GM21423 (cell line): Measurements from ENCODE around the gene ZBTB38.
A peak's percentile ranks its signal among the peaks of the same experiment; 100 is the strongest.

Experiments
- ATAC-seq: cut with Tn5 transposase; IDR thresholded peaks from one replicate; pipeline ENCODE4 v1.9.1; 2021; ENCODE audit warnings: mild to moderate bottlenecking, moderate library complexity; ENCODE audit not compliant: unreplicated experiment

Gene ZBTB38, protein sequence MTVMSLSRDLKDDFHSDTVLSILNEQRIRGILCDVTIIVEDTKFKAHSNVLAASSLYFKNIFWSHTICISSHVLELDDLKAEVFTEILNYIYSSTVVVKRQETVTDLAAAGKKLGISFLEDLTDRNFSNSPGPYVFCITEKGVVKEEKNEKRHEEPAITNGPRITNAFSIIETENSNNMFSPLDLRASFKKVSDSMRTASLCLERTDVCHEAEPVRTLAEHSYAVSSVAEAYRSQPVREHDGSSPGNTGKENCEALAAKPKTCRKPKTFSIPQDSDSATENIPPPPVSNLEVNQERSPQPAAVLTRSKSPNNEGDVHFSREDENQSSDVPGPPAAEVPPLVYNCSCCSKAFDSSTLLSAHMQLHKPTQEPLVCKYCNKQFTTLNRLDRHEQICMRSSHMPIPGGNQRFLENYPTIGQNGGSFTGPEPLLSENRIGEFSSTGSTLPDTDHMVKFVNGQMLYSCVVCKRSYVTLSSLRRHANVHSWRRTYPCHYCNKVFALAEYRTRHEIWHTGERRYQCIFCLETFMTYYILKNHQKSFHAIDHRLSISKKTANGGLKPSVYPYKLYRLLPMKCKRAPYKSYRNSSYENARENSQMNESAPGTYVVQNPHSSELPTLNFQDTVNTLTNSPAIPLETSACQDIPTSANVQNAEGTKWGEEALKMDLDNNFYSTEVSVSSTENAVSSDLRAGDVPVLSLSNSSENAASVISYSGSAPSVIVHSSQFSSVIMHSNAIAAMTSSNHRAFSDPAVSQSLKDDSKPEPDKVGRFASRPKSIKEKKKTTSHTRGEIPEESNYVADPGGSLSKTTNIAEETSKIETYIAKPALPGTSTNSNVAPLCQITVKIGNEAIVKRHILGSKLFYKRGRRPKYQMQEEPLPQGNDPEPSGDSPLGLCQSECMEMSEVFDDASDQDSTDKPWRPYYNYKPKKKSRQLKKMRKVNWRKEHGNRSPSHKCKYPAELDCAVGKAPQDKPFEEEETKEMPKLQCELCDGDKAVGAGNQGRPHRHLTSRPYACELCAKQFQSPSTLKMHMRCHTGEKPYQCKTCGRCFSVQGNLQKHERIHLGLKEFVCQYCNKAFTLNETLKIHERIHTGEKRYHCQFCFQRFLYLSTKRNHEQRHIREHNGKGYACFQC (N-terminal part only)

DNA sequence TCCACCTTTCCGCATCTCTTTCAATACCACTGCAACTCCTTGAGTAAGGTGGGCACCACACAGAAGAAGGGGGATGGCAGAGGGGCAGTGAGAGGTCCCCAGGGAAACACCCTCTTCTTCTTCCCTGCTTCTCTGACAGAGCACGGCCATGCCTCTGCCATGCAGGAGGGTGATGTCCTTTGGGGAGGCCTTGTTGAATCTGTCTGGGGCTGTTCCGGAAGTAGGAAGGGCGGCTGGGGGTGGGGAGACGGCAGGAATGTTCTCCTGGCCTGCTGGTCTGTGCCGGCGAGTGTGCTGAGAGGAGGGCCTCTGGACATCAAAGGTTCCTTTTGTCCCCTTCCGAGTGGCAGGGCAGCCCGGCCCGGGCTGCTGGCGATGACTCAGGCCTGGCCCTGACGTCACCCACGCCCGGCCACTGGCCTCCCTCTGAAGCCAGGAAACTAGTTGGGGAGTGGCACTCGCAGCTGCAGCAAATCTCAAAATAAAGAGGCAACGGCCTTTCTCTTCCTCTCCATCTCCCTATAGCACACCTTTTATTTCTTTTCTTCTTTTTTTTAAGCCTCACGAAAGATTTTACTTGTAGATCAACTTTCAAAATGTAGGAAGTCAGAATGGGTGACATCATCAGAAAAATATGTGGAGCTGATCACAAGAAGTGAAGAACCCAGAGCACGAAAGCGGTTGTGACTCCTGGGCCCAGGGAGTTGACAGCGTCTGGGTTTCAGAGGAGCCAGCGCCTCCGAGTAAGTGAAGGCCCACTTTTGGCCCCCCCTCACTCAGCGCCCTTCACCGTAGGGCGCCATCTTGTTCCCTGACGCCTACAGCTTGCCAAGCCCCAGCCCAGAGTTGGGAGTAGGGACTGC, at the start of gene ZBTB38:
Gene ZBTB38, plus strand, starts transcription at position 443 of the 863 bp plus-strand sequence. CDS start 73,885 bp downstream, outside the sequence.
- no peak for ATAC-seq

DNA sequence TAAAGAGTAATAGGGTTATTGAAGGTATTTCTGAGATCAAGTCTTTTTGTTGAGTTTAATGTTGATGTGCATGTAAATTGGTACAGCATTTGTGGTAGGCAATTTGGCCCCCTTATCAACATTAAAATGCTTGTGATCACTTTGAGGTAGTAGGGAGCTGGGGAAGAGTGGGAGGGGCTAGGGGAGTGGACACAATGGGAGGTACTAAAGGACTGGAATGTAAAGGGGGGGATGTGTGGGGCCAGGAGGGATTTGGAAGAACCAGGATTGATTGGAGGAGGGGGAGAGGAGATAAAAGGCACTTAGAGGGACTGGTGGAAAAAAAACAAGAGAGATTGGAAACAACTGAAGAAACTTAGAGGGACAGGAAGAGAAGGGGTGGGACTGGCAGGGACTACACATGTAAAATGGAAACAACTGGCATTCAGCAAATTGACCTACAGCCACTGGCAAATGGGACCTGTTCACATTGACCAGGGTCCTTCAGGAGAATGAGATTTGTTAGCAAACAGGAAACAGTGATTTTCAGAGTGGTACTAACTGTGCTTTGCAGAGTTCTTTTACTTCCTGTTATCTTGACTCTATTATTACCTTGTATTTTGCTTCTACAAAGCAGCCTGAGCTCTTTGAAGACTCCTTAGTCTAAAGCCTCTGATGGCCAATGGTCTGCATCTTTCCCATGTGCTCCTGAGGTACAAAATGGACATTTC, 47.8 kb upstream of the ZBTB38 start:
- ATAC-seq = no peak

- no peak for ATAC-seq
Measured at GRCh38 chr3:141321109-141321497, 47.2 kb upstream of the ZBTB38 start.

DNA sequence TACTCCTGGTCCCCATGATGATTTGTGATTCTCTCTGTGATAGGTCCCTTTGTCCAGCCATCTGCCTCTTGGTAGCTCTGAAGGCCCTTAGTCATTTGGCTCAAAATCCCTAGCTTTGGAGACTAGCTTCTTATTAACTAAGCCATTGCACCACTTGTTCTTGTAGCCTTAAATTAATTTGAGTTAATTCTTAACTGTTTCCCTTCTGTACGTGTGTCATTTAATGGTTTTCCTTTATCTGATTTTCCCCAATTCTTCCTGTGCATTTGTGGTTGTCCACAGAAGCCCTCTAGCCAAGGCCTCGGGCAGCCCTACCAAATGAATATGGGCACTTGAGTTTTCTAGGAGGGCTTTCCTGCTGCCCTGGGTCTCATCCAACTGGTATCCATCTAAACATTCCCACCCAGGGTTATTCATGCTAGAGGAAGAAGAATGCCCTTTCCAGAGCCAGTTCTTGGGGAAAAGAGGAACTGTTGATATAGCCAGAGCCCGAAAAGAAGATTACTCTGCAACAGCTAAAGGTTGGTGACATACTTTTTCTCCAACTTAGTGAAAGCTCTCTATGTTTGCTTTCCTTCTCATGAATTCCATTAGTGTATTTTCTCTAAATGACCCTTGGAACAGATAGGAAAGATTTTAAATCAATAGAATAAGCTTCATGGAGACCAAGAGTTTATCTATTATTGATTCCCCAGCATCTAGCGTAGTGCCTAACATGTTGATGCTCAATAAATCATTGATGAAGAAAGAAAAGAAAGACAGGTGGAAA, 44.2 kb upstream of the ZBTB38 start:
- no peak for ATAC-seq

- no peak for ATAC-seq
Measured at GRCh38 chr3:141326123-141326522, 42.2 kb upstream of the ZBTB38 start.

GRCh38 chr3:141326626-141327025, 41.7 kb upstream of the ZBTB38 start:
- ATAC-seq = no peak

- ATAC-seq = peak; percentile 39
Measured at GRCh38 chr3:141328286-141329166, 39.8 kb upstream of the ZBTB38 start.

- ATAC-seq = no peak
Measured at GRCh38 chr3:141330235-141330634, 38.1 kb upstream of the ZBTB38 start.

- ATAC-seq = no peak
Measured at GRCh38 chr3:141330718-141331376, 37.5 kb upstream of the ZBTB38 start.

DNA sequence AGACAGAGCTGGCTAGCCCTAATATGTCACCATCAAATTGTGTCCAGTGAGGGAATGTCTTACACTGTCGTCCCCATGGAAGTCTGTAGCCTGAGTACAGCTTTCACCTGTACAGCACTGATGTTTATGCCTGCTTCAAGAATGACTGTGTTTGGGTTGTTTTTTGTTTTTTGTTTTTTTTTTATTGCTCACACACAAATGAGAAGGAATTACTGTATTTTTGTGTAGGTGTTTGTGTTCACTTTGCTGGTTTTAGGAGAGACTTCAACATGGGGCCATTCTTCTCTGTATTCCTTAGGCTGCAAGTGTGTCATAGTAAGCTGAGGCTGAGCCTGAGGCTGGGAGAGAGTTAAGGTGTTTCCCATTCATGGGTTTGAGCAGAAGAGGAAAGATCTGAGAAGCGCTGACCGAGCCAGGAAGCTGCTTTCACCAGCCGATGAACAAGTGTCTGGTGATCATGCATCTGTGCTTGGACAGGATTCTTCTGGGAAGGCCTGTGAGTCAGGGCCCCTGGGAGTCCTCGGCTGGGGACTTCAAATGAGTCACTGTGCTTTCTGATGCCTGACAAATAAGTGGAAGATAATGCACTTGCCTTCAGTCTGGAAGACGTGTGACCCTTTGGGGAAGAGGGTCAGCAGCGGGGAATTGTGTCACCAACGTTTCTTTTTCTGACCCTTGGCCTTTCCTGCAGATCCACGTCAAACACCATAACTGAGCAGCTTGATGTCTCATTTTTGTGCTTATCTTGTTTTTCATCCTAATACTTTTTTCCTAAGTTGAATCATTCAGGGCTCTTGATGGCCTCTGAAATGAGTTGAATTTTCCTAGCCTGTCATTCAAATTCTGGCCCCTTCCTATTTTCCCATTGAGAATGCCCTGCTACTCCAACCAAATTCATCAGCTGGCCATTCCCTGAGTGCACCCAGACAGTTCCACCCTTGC, 36.7 kb upstream of the ZBTB38 start:
- ATAC-seq = no peak

- ATAC-seq = no peak
Measured at GRCh38 chr3:141332416-141332815, 35.9 kb upstream of the ZBTB38 start.

- no peak for ATAC-seq
Measured at GRCh38 chr3:141333836-141334626, 34.3 kb upstream of the ZBTB38 start.

DNA sequence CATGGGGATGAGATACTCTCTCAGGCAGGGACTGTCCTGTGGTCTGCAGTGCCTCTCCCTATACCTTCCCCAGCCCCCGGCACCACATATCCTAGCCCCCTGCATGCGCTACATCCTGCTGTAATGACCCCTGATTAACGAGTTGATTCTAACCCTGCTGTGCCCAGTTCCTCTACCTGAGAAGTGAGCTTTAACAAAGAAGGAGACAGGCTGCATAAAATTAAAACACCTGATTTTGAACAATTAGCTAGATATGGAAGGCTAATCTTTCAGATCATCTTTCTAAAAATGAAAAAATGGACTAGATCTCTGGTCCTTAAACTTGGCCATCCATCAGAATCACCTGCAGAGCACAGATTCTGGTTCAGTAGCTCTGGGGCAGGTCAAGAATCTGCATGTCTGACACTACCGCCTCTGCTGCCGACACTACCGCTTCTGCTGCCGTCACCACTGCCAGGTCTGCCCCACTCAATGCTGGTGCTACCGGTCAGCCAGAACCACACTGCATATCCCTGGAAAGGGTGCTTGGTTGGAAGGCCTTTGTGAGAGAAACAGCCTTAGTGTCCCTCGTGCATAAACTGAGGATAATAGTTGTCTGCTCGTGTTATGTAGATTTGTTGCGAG, 33.6 kb upstream of the ZBTB38 start:
- no peak for ATAC-seq

GRCh38 chr3:141335531-141336061, 32.7 kb upstream of the ZBTB38 start:
- no peak for ATAC-seq
